HepG2 (cell line): ENCODE results near the gene NIPAL3. TPM values are rescaled to one million over a fixed set of nuclear protein-coding genes. Genes with fewer than 3 reads are reported as not detected.
A peak's percentile ranks its signal among the peaks of the same experiment; 100 is the strongest.

ENCODE experiments used
- CAMTA2 ChIP-seq: sonication (generic); formaldehyde crosslinking; IDR thresholded peaks from 2 replicates; pipeline ENCODE4 v1.4.0; 2020; ENCODE audit warnings: mild to moderate bottlenecking, missing genetic modification reagents, borderline replicate concordance
- EHMT2 ChIP-seq: fragments of 200-600 bp; sonication (generic); IDR thresholded peaks from 2 replicates; pipeline ENCODE4 v1.7.0; 2017; ENCODE audit warnings: antibody characterized with exemption, low read depth, low read length, borderline replicate concordance
- HDAC6 ChIP-seq: fragments of 200-600 bp; sonication (generic); IDR thresholded peaks from 2 replicates; pipeline ENCODE4 v1.7.0; 2017; ENCODE audit warnings: mild to moderate bottlenecking, antibody characterized with exemption, low read length, low read depth
- HMG20A ChIP-seq: IDR thresholded peaks from 2 replicates; pipeline ENCODE4 v1.6.1; 2016; ENCODE audit warnings: borderline replicate concordance
- KDM5B ChIP-seq: sonication (generic); formaldehyde crosslinking; IDR thresholded peaks from 2 replicates; pipeline ENCODE4 v1.4.0; 2020; ENCODE audit warnings: missing genetic modification reagents, mild to moderate bottlenecking, borderline replicate concordance
- MEF2D ChIP-seq: sonication (generic); formaldehyde crosslinking; IDR thresholded peaks from 2 replicates; pipeline ENCODE4 v1.5.1; 2020; ENCODE audit warnings: mild to moderate bottlenecking, missing genetic modification reagents
- MYC ChIP-seq: sonication (generic); formaldehyde crosslinking; IDR thresholded peaks from 2 replicates; pipeline ENCODE4 v1.9.0; 2021; ENCODE audit warnings: missing genetic modification reagents, borderline replicate concordance
- MZF1 ChIP-seq: sonication (generic); formaldehyde crosslinking; IDR thresholded peaks from 2 replicates; pipeline ENCODE4 v1.8.1; 2023; ENCODE audit warnings: mild to moderate bottlenecking, missing genetic modification reagents, borderline replicate concordance
- NFATC3 ChIP-seq: sonication (generic); formaldehyde crosslinking; IDR thresholded peaks from 2 replicates; pipeline ENCODE4 v1.5.1; 2020; ENCODE audit warnings: mild to moderate bottlenecking, missing genetic modification reagents
- NR2F2 ChIP-seq: IDR thresholded peaks from 2 replicates; pipeline ENCODE4 v1.6.1; 2012; ENCODE audit warnings: low read depth, inconsistent platforms, borderline replicate concordance
- SAFB2 ChIP-seq: sonication (generic); formaldehyde crosslinking; IDR thresholded peaks from 2 replicates; pipeline ENCODE4 v1.5.1; 2020; ENCODE audit warnings: missing genetic modification reagents, low read depth, mild to moderate bottlenecking, borderline replicate concordance
- SMYD3 ChIP-seq: sonication (generic); formaldehyde crosslinking; IDR thresholded peaks from 2 replicates; pipeline ENCODE4 v1.8.1; 2023; ENCODE audit warnings: mild to moderate bottlenecking, missing genetic modification reagents
- SOX6 ChIP-seq, 2 experiments: fragments of 450-650 bp in 1 of 2; sonication (generic) in 1 of 2; formaldehyde crosslinking in 1 of 2; IDR thresholded peaks; 2 replicates each; pipeline versions ENCODE4 v1.4.0 to v1.6.1; 2017 to 2020; ENCODE audit warnings: antibody characterized with exemption in 1 of 2, mild to moderate bottlenecking in 1 of 2, missing genetic modification reagents in 1 of 2
- TEAD3 ChIP-seq: optimal IDR thresholded peaks from 2 replicates; pipeline ENCODE3; 2016; ENCODE audit warnings: borderline replicate concordance
- ZNF512B ChIP-seq: sonication (generic); formaldehyde crosslinking; IDR thresholded peaks from 2 replicates; pipeline ENCODE4 v1.5.1; 2020; ENCODE audit warnings: missing genetic modification reagents, mild to moderate bottlenecking, borderline replicate concordance
- ZNF577 ChIP-seq: sonication (generic); formaldehyde crosslinking; IDR thresholded peaks from 2 replicates; pipeline ENCODE4 v1.4.0; 2020; ENCODE audit warnings: mild to moderate bottlenecking, low read depth, missing genetic modification reagents, borderline replicate concordance
- polyA plus RNA-seq, 8 experiments: library from polyadenylated mRNA; depleted of rRNA in 3 of 8; stranded (reverse) in 7 of 8; unstranded in 1 of 8; fragments of >200 nt; fragmentation: Illumina TruSeq in 4 of 8; extraction: Trizol in 4 of 8; gene quantifications; 2 replicates each; pipeline versions ENCODE4 v1.2.1 to v1.2.3, GENCODE V29; 2011 to 2016; ENCODE audit warnings: low read depth in 4 of 8, missing spikeins in 1 of 8, mixed read lengths in 1 of 8; ENCODE audit not compliant: insufficient read depth in 1 of 8
- total RNA-seq, 5 experiments: library from RNA; depleted of rRNA; stranded (reverse); fragments of >200 nt; fragmentation: Illumina TruSeq; extraction: Trizol; gene quantifications; 2 replicates each; pipeline ENCODE4 v1.2.3, GENCODE V29; 2016; ENCODE audit warnings: low read depth in 1 of 5
- TF ChIP-seq, protein P1 (sequence below): sonication (generic); formaldehyde crosslinking; IDR thresholded peaks from 2 replicates; pipeline ENCODE4 v1.8.1; 2023; ENCODE audit warnings: mild to moderate bottlenecking, moderate library complexity, missing genetic modification reagents
- TF ChIP-seq, protein P2 (sequence below): sonication (generic); formaldehyde crosslinking; IDR thresholded peaks from 2 replicates; pipeline ENCODE4 v1.4.0; 2020; ENCODE audit warnings: missing genetic modification reagents
- TF ChIP-seq, protein P3 (sequence below): sonication (generic); formaldehyde crosslinking; IDR thresholded peaks from 2 replicates; pipeline ENCODE4 v1.5.0; 2020; ENCODE audit warnings: missing genetic modification reagents, mild to moderate bottlenecking, borderline replicate concordance
- TF ChIP-seq, protein P4 (sequence below): fragments of 450-650 bp; IDR thresholded peaks from 2 replicates; pipeline ENCODE4 v1.6.1; 2016

The NIPAL3 gene
- total and polyA plus RNA-seq, 2 of the 13 experiments (the other 11 are each of a cell fraction or from before 2014, with no cell fraction given) = 5.6 to 8.6 TPM

DNA sequence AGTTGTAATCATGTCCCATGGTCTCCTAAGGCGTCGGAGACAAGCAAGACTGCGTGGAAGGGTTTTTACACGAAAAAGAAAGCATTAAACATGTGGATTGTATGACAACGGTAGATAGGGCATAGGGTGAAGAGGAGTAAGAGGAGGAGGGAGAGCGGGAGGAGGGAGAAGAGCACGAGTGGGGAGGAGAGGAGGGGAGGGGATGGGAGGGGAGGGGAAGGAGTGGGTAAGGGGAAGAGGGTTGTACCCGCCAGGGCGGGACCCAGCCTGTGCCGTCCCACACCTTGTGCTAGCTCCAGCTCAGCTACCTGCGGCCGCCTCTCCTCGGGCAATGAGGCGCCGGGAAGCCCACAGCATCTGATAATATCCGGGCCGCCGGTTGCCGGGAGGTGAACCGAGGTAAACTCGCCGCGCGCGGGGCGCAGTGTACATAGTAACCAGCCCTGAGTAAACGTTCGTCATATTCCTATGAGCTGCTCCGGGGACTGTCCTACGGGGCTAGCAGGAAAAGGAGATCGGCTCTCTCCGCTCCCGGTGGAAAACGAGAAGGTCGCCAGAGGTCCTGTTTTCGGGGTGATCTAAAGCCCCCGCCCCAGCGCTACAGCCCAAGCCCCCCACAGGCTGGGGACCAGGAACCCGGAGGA, 86.6 kb downstream of the NIPAL3 start (continued):
- TF ChIP-seq SOX6 (IDR thresholded peaks at IDR 0.05) = no peak
- TF ChIP-seq SOX6 (CRISPR knock-in tag; IDR thresholded peaks at IDR 0.05) = peak; percentile 43; the same call in 1 of the 2 replicates
- TF ChIP-seq HMG20A = peak; percentile 61; the same call in 1 of the 2 replicates
- TF ChIP-seq MEF2D (CRISPR knock-in tag) = no peak
- no peak for TF ChIP-seq SAFB2 (CRISPR knock-in tag)
- no peak for TF ChIP-seq EHMT2
- TF ChIP-seq, protein P1, sequence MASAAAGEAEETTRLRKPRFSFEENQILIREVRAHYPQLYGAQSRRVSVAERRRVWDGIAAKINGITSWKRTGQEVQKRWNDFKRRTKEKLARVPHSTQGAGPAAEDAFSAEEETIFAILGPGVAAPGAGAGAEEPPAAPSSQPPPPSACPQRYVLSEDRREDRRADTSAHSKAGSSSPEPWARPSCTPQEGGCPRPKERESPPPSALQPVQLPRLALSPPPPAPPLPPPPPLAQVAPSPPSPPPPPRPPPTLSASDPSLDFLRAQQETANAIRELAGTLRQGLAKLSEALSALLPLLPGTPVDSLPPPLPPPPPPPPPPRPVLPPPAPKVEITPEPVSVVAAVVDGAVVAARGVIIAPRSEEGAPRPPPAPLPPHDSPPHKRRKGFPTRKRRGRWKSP = no peak
- TF ChIP-seq MYC (CRISPR knock-in tag) = no peak
- TF ChIP-seq, protein P2, sequence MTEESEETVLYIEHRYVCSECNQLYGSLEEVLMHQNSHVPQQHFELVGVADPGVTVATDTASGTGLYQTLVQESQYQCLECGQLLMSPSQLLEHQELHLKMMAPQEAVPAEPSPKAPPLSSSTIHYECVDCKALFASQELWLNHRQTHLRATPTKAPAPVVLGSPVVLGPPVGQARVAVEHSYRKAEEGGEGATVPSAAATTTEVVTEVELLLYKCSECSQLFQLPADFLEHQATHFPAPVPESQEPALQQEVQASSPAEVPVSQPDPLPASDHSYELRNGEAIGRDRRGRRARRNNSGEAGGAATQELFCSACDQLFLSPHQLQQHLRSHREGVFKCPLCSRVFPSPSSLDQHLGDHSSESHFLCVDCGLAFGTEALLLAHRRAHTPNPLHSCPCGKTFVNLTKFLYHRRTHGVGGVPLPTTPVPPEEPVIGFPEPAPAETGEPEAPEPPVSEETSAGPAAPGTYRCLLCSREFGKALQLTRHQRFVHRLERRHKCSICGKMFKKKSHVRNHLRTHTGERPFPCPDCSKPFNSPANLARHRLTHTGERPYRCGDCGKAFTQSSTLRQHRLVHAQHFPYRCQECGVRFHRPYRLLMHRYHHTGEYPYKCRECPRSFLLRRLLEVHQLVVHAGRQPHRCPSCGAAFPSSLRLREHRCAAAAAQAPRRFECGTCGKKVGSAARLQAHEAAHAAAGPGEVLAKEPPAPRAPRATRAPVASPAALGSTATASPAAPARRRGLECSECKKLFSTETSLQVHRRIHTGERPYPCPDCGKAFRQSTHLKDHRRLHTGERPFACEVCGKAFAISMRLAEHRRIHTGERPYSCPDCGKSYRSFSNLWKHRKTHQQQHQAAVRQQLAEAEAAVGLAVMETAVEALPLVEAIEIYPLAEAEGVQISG = no peak
- TF ChIP-seq ZNF512B = peak; percentile 76; the same call in 1 of the 2 replicates
- TF ChIP-seq TEAD3 = peak; percentile 7
- no peak for TF ChIP-seq HDAC6
- TF ChIP-seq SMYD3 = no peak
- TF ChIP-seq, protein P3, sequence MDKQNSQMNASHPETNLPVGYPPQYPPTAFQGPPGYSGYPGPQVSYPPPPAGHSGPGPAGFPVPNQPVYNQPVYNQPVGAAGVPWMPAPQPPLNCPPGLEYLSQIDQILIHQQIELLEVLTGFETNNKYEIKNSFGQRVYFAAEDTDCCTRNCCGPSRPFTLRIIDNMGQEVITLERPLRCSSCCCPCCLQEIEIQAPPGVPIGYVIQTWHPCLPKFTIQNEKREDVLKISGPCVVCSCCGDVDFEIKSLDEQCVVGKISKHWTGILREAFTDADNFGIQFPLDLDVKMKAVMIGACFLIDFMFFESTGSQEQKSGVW (CRISPR knock-in tag) = no peak
- no peak for TF ChIP-seq KDM5B (CRISPR knock-in tag)
- no peak for TF ChIP-seq CAMTA2 (CRISPR knock-in tag)
- no peak for TF ChIP-seq MZF1 (CRISPR knock-in tag)
- no peak for TF ChIP-seq ZNF577
- no peak for TF ChIP-seq NR2F2
- TF ChIP-seq, protein P4, sequence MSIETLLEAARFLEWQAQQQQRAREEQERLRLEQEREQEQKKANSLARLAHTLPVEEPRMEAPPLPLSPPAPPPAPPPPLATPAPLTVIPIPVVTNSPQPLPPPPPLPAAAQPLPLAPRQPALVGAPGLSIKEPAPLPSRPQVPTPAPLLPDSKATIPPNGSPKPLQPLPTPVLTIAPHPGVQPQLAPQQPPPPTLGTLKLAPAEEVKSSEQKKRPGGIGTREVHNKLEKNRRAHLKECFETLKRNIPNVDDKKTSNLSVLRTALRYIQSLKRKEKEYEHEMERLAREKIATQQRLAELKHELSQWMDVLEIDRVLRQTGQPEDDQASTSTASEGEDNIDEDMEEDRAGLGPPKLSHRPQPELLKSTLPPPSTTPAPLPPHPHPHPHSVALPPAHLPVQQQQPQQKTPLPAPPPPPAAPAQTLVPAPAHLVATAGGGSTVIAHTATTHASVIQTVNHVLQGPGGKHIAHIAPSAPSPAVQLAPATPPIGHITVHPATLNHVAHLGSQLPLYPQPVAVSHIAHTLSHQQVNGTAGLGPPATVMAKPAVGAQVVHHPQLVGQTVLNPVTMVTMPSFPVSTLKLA = no peak
- TF ChIP-seq NFATC3 (CRISPR knock-in tag) = no peak
